ENCODE results near the gene KLHL22.

Gene KLHL22

GRCh38 chr22:20430720-20431510, 64.7 kb downstream of the KLHL22 start:
- DNase-seq = no peak

GRCh38 chr22:20430101-20430719, 65.4 kb downstream of the KLHL22 start:
- no peak for DNase-seq

GRCh38 chr22:20429254-20430100, 66.1 kb downstream of the KLHL22 start:
- no peak for DNase-seq

GRCh38 chr22:20428496-20429253, 66.9 kb downstream of the KLHL22 start:
- peak; percentile 35 for DNase-seq

GRCh38 chr22:20427945-20428417, 67.6 kb downstream of the KLHL22 start:
- peak; percentile 16 for DNase-seq

GRCh38 chr22:20427104-20427944, 68.3 kb downstream of the KLHL22 start:
- DNase-seq = peak; percentile 39

GRCh38 chr22:20426259-20426615, 69.4 kb downstream of the KLHL22 start:
- DNase-seq = no peak

- no peak for DNase-seq
Observed at GRCh38 chr22:20425566-20426258, 69.9 kb downstream of the KLHL22 start.

- peak; percentile 77 for DNase-seq
Observed at GRCh38 chr22:20424932-20425565, 70.5 kb downstream of the KLHL22 start.

GRCh38 chr22:20424568-20424931, 71.0 kb downstream of the KLHL22 start:
- no peak for DNase-seq

- peak; percentile 77 for DNase-seq
Observed at GRCh38 chr22:20423906-20424551, 71.6 kb downstream of the KLHL22 start.

GRCh38 chr22:20423008-20423905, 72.3 kb downstream of the KLHL22 start:
- peak; percentile 80 for DNase-seq

GRCh38 chr22:20422271-20423007, 73.2 kb downstream of the KLHL22 start:
- peak; percentile 91 for DNase-seq

- DNase-seq = no peak
Observed at GRCh38 chr22:20421507-20421874, 74.1 kb downstream of the KLHL22 start.

- peak; percentile 28 for DNase-seq
Observed at GRCh38 chr22:20420157-20420842, 75.3 kb downstream of the KLHL22 start.

GRCh38 chr22:20419664-20419951, 76.0 kb downstream of the KLHL22 start:
- no peak for DNase-seq

- DNase-seq = peak; percentile 92
Observed at GRCh38 chr22:20418211-20418788, 77.3 kb downstream of the KLHL22 start.

All from right forelimb (tissue), 1 donor.